NOMO-1 treated with DMSO at 0.1 percent for 48 hours (cell line): ENCODE results near the gene COPB1.

Source experiments
- DNase-seq: peaks from one replicate; lab custom pipeline; 2025; ENCODE audit not compliant: unreplicated experiment; lab: John Stamatoyannopoulos, UW

Gene COPB1

GRCh38 chr11:14506532-14506931 lies 6.9 kb upstream of the COPB1 start:
- no peak for DNase-seq

GRCh38 chr11:14503023-14503422 lies 3.4 kb upstream of the COPB1 start:
- no peak for DNase-seq

- no peak for DNase-seq
Measured at GRCh38 chr11:14502039-14502438, 2.4 kb upstream of the COPB1 start.

- DNase-seq, result peak; percentile 65
Measured at GRCh38 chr11:14500181-14500651, 605 bp upstream of the COPB1 start.

- DNase-seq, result peak; percentile 12
Measured at GRCh38 chr11:14499178-14499559, 442 bp downstream of the COPB1 start.

- no peak for DNase-seq
Measured at GRCh38 chr11:14480716-14481115, 18.9 kb downstream of the COPB1 start.

GRCh38 chr11:14471127-14471526 lies 28.5 kb downstream of the COPB1 start:
- no peak for DNase-seq

GRCh38 chr11:14463623-14464022 lies 36.0 kb downstream of the COPB1 start:
- no peak for DNase-seq

GRCh38 chr11:14460147-14460546 lies 39.5 kb downstream of the COPB1 start:
- no peak for DNase-seq

- DNase-seq, result no peak
Measured at GRCh38 chr11:14458377-14458776, 41.2 kb downstream of the COPB1 start.

- no peak for DNase-seq
Measured at GRCh38 chr11:14455648-14456430, 43.8 kb downstream of the COPB1 start.

- DNase-seq, result peak; percentile 13
Measured at GRCh38 chr11:14454861-14455632, 44.6 kb downstream of the COPB1 start.

GRCh38 chr11:14451825-14452224 lies 47.8 kb downstream of the COPB1 start:
- DNase-seq, result peak; percentile 30

- DNase-seq, result no peak
Measured at GRCh38 chr11:14449302-14449714, 50.3 kb downstream of the COPB1 start.

- no peak for DNase-seq
Measured at GRCh38 chr11:14448240-14448639, 51.4 kb downstream of the COPB1 start.

- no peak for DNase-seq
Measured at GRCh38 chr11:14446701-14447169, 52.9 kb downstream of the COPB1 start.

- DNase-seq, result no peak
Measured at GRCh38 chr11:14445542-14446530, 53.8 kb downstream of the COPB1 start.

GRCh38 chr11:14444441-14445189 lies 55.0 kb downstream of the COPB1 start:
- DNase-seq, result no peak

GRCh38 chr11:14443638-14444037 lies 56.0 kb downstream of the COPB1 start:
- DNase-seq, result no peak
